Mucosa of stomach (tissue), 1 donor: ENCODE results near the gene SCGB2B2.
A peak's percentile ranks its signal among the peaks of the same experiment; 100 is the strongest.
"Not testable (repeated sequence)": the region's sequence is repeated elsewhere in the genome, so short reads cannot be mapped to it uniquely, and the experiment has no call there.

Experiments
- H3K27me3 ChIP-seq: one replicate; pipeline ENCODE4 v1.7.0; 2013; ENCODE audit warnings: mild to moderate bottlenecking, low read length; ENCODE audit not compliant: control insufficient read depth, insufficient read depth
- H3K36me3 ChIP-seq: one replicate; pipeline ENCODE4 v1.7.0; 2013; ENCODE audit warnings: low read length; ENCODE audit not compliant: control insufficient read depth, insufficient read depth
- H3K4me1 ChIP-seq: one replicate; pipeline ENCODE4 v1.7.0; 2013; ENCODE audit warnings: mild to moderate bottlenecking, low read length; ENCODE audit not compliant: control insufficient read depth, insufficient read depth
- H3K4me3 ChIP-seq: one replicate; pipeline ENCODE4 v1.7.0; 2013; ENCODE audit warnings: low read length
- H3K9ac ChIP-seq: one replicate; pipeline ENCODE4 v1.7.0; 2013; ENCODE audit warnings: mild to moderate bottlenecking, low read length, moderate library complexity
- H3K9me3 ChIP-seq: one replicate; pipeline ENCODE4 v1.7.0; 2013; ENCODE audit warnings: mild to moderate bottlenecking, low read length, moderate library complexity; ENCODE audit not compliant: control insufficient read depth
- donor health status: Pancreatic carcinoma.

SCGB2B2 gene

DNA sequence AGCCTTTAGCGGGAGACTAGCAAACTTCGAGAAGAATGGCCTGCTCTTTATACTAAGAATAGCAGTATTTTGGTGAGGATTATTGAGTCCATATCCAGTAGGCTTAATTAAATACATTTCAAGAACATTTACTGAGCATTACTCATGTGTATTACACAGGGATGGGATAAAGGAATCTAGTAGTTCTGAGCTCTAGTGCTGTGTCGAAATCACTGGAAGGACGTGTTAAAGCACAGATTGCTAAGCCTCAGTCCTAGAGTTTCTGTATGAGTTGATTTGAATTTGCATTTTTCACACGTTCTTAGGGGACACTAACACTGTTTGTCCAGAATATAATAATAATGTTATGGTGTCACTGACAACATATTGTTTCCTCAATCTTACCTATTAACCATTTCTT lies 9.5 kb upstream of the SCGB2B2 start:
- no peaks in the 10 kb centered on the region for H3K4me1 ChIP-seq
- H3K9me3 ChIP-seq = peaks cover 20% of the 10 kb centered on the region
- no peak overlapping the region for H3K9ac ChIP-seq
- H3K36me3 ChIP-seq = no peaks in the 10 kb centered on the region
- no peaks in the 10 kb centered on the region for H3K27me3 ChIP-seq
- no peak overlapping the region for H3K4me3 ChIP-seq

- H3K36me3 ChIP-seq = not testable (repeated sequence)
- peaks cover 26% of the 10 kb centered on the region for H3K9me3 ChIP-seq
Measured at GRCh38 chr19:34685266-34685665, 8.3 kb upstream of the SCGB2B2 start.

GRCh38 chr19:34681478-34681877 lies 4.5 kb upstream of the SCGB2B2 start:
- Histone ChIP-seq H3K27me3 (no peaks in the 10 kb centered on the region), H3K4me3 (no peak overlapping the region), H3K4me1 (peaks cover 10% of the 10 kb centered on the region), H3K9ac (no peak overlapping the region), H3K9me3 (peaks cover 20% of the 10 kb centered on the region), H3K36me3 (peaks cover 6% of the 10 kb centered on the region)

More at GRCh38 chr19:34685266-34685665, 8.3 kb upstream of the SCGB2B2 start:
- H3K27me3 ChIP-seq, H3K4me3 ChIP-seq, H3K9ac ChIP-seq, H3K4me1 ChIP-seq: not testable (repeated sequence)

GRCh38 chr19:34678421-34678820 lies 1.5 kb upstream of the SCGB2B2 start:
- H3K27me3 ChIP-seq = no peaks in the 10 kb centered on the region
- peaks cover 12% of the 10 kb centered on the region for H3K4me1 ChIP-seq
- peaks cover 6% of the 10 kb centered on the region for H3K36me3 ChIP-seq
- H3K9me3 ChIP-seq = peaks cover 5% of the 10 kb centered on the region
- H3K9ac ChIP-seq = peak overlapping the region; percentile 82
- peak overlapping the region; percentile 93 for H3K4me3 ChIP-seq

- Histone ChIP-seq H3K4me3 (peak overlapping the region; percentile 93), H3K9me3 (peaks cover 5% of the 10 kb centered on the region), H3K27me3 (no peaks in the 10 kb centered on the region), H3K4me1 (peaks cover 12% of the 10 kb centered on the region), H3K36me3 (peaks cover 6% of the 10 kb centered on the region), H3K9ac (peak overlapping the region; percentile 82)
Measured at GRCh38 chr19:34678085-34678412, 1.1 kb upstream of the SCGB2B2 start.

GRCh38 chr19:34677386-34678084 lies 576 bp upstream of the SCGB2B2 start, which contains the start of gene ZNF302:
Gene ZNF302 (plus strand): TSS chr19:34677678. CDS start chr19:34678805, 1,127 bp downstream.
- H3K4me1 ChIP-seq = peaks cover 12% of the 10 kb centered on the region
- peaks cover 5% of the 10 kb centered on the region for H3K9me3 ChIP-seq
- H3K27me3 ChIP-seq = no peaks in the 10 kb centered on the region
- H3K4me3 ChIP-seq = peak within 1 kb of the TSS; percentile 93
- peaks cover 6% of the 10 kb centered on the region for H3K36me3 ChIP-seq
- H3K9ac ChIP-seq = peak within 1 kb of the TSS; percentile 82

GRCh38 chr19:34675919-34676318 lies 1.0 kb downstream of the SCGB2B2 start:
- Histone ChIP-seq H3K9ac (no peak overlapping the region), H3K9me3 (peaks cover 4% of the 10 kb centered on the region), H3K27me3 (no peaks in the 10 kb centered on the region), H3K4me3 (no peak overlapping the region), H3K36me3 (peaks cover 6% of the 10 kb centered on the region), H3K4me1 (peaks cover 12% of the 10 kb centered on the region)

- Histone ChIP-seq H3K9me3 (no peaks in the 10 kb centered on the region), H3K4me1 (peaks cover 12% of the 10 kb centered on the region), H3K9ac (no peak overlapping the region), H3K27me3 (no peaks in the 10 kb centered on the region), H3K4me3 (no peak overlapping the region), H3K36me3 (peaks cover 6% of the 10 kb centered on the region)
Measured at GRCh38 chr19:34675250-34675649, 1.7 kb downstream of the SCGB2B2 start.

- H3K9me3 ChIP-seq = no peaks in the 10 kb centered on the region
- H3K27me3 ChIP-seq = no peaks in the 10 kb centered on the region
- H3K4me3 ChIP-seq = no peak overlapping the region
- no peaks in the 10 kb centered on the region for H3K36me3 ChIP-seq
- no peak overlapping the region for H3K9ac ChIP-seq
- H3K4me1 ChIP-seq = peaks cover 20% of the 10 kb centered on the region
Measured at GRCh38 chr19:34673590-34673989, 3.4 kb downstream of the SCGB2B2 start.

- Histone ChIP-seq H3K4me3 (no peak overlapping the region), H3K9me3 (no peaks in the 10 kb centered on the region), H3K27me3 (no peaks in the 10 kb centered on the region), H3K9ac (no peak overlapping the region), H3K36me3 (no peaks in the 10 kb centered on the region), H3K4me1 (peaks cover 22% of the 10 kb centered on the region)
Measured at GRCh38 chr19:34671972-34672371, 5.0 kb downstream of the SCGB2B2 start.

- no peaks in the 10 kb centered on the region for H3K27me3 ChIP-seq
- no peak overlapping the region for H3K9ac ChIP-seq
- no peaks in the 10 kb centered on the region for H3K9me3 ChIP-seq
- no peak overlapping the region for H3K4me3 ChIP-seq
- H3K4me1 ChIP-seq = peaks cover 15% of the 10 kb centered on the region
- no peaks in the 10 kb centered on the region for H3K36me3 ChIP-seq
Measured at GRCh38 chr19:34669305-34669704, 7.7 kb downstream of the SCGB2B2 start.

GRCh38 chr19:34668690-34669089 lies 8.3 kb downstream of the SCGB2B2 start:
- H3K9me3 ChIP-seq, H3K9ac ChIP-seq, H3K36me3 ChIP-seq, H3K27me3 ChIP-seq, H3K4me3 ChIP-seq: not testable (repeated sequence)
- peaks cover 15% of the 10 kb centered on the region for H3K4me1 ChIP-seq
